ENCODE results near the gene ST6GALNAC5. TPM values are rescaled to one million over a fixed set of nuclear protein-coding genes. Genes with fewer than 3 reads are reported as not detected.

The ST6GALNAC5 gene
- polyA plus RNA-seq, 3 donors = not detected

- Mint-ChIP-seq H3K27me3 (ENCODE audit: low read depth in 3 of 3) (peaks cover 0 to 2% (median 0%) of the 10 kb centered on the region in 3 donors), H3K27ac (no peak overlapping the region), H3K9me3 (peaks cover 0 to 4% (median 2%) of the 10 kb centered on the region in 7 donors), H3K36me3 (no peaks in the 10 kb centered on the region), H3K4me1 (no peaks in the 10 kb centered on the region), H3K4me3 (no peak overlapping the region)
- Histone ChIP-seq H3K79me2 (ENCODE audit: insufficient read depth, low read length) (no peaks in the 10 kb centered on the region), H3K9me3 (replicated peaks in 1 of 2; ENCODE audit: control insufficient read depth in 1 of 2, insufficient read depth in 1 of 2, low read length in 2 of 2) (no peaks in the 10 kb centered on the region), H3K4me2 (replicated peaks; ENCODE audit: extremely low read depth, low read length, poor library complexity, severe bottlenecking) (no peak overlapping the region), H3K27ac (ENCODE audit: low read depth in 1 of 2, low read length in 2 of 2) (no peak overlapping the region), H3K4me1 (ENCODE audit: control insufficient read depth in 1 of 2, insufficient read depth in 2 of 2, low read length in 2 of 2) (no peaks in the 10 kb centered on the region), H2AFZ (ENCODE audit: insufficient read depth, low read depth, low read length, poor library complexity, severe bottlenecking) (no peak overlapping the region), H3K27me3 (ENCODE audit: control insufficient read depth in 2 of 2, insufficient read depth in 2 of 2, low read length in 2 of 2) (no peaks in the 10 kb centered on the region), H3K36me3 (replicated peaks in 1 of 2; ENCODE audit: control insufficient read depth in 1 of 2, insufficient read depth in 2 of 2, low read length in 2 of 2) (no peaks in the 10 kb centered on the region), H3K9ac (ENCODE audit: insufficient read depth, low read length, poor library complexity, severe bottlenecking) (no peak overlapping the region), H3K4me3 (replicated peaks in 1 of 3; ENCODE audit: low read depth in 2 of 3, low read length in 3 of 3) (no peak overlapping the region), H4K20me1 (ENCODE audit: insufficient read depth, low read length) (no peaks in the 10 kb centered on the region)
- intact Hi-C loops (cut with micrococcal nuclease) = no loop called here
- no peak for DNase-seq
- no peak for TF ChIP-seq CTCF (IDR thresholded peaks at IDR 0.05)
These were observed 43.2 kb upstream of the ST6GALNAC5 start for GRCh38 chr1:76824106-76824505.

GRCh38 chr1:76826072-76826845, 41.0 kb upstream of the ST6GALNAC5 start:
- H3K4me1 Mint-ChIP-seq = peaks cover 4% of the 10 kb centered on the region
- no peak overlapping the region for H3K4me3 Mint-ChIP-seq
- H3K36me3 ChIP-seq (replicated peaks in 1 of 2; ENCODE audit: control insufficient read depth in 1 of 2, insufficient read depth in 2 of 2, low read length in 2 of 2) = no peaks in the 10 kb centered on the region
- H4K20me1 ChIP-seq (ENCODE audit: insufficient read depth, low read length) = no peaks in the 10 kb centered on the region
- no CpG with 5 or more reads among the region's 4 CpGs for WGBS (ENCODE audit: insufficient coverage)
- H3K9me3 Mint-ChIP-seq = peaks cover 0 to 4% (median 2%) of the 10 kb centered on the region in 7 donors
- H3K27ac Mint-ChIP-seq = no peak overlapping the region
- H3K9me3 ChIP-seq (replicated peaks in 1 of 2; ENCODE audit: control insufficient read depth in 1 of 2, insufficient read depth in 1 of 2, low read length in 2 of 2) = no peaks in the 10 kb centered on the region
- H3K27me3 Mint-ChIP-seq (ENCODE audit: low read depth in 3 of 3) = peaks cover 0 to 2% (median 0%) of the 10 kb centered on the region in 3 donors
- no peaks in the 10 kb centered on the region for H3K4me1 ChIP-seq (ENCODE audit: control insufficient read depth in 1 of 2, insufficient read depth in 2 of 2, low read length in 2 of 2)
- H3K4me2 ChIP-seq (replicated peaks; ENCODE audit: extremely low read depth, low read length, poor library complexity, severe bottlenecking) = no peak overlapping the region
- intact Hi-C loops (cut with micrococcal nuclease) = no loop called here
- TF ChIP-seq CTCF (IDR thresholded peaks at IDR 0.05) = no peak
- no peaks in the 10 kb centered on the region for H3K36me3 Mint-ChIP-seq
- no peaks in the 10 kb centered on the region for H3K27me3 ChIP-seq (ENCODE audit: control insufficient read depth in 2 of 2, insufficient read depth in 2 of 2, low read length in 2 of 2)
- no peaks in the 10 kb centered on the region for H3K79me2 ChIP-seq (ENCODE audit: insufficient read depth, low read length)
- no peak overlapping the region for H2AFZ ChIP-seq (ENCODE audit: insufficient read depth, low read depth, low read length, poor library complexity, severe bottlenecking)
- no peak overlapping the region for H3K27ac ChIP-seq (ENCODE audit: low read depth in 1 of 2, low read length in 2 of 2)
- no peak overlapping the region for H3K9ac ChIP-seq (ENCODE audit: insufficient read depth, low read length, poor library complexity, severe bottlenecking)
- no peak overlapping the region for H3K4me3 ChIP-seq (replicated peaks in 1 of 3; ENCODE audit: low read depth in 2 of 3, low read length in 3 of 3)
- no peak for DNase-seq
